ENCODE results near the gene CBX1.

- TF ChIP-seq MAX (IDR thresholded peaks at IDR 0.05), result no peak
- no peak for TF ChIP-seq EZH2 (IDR thresholded peaks at IDR 0.05; ENCODE audit: low read depth, low read length, severe bottlenecking)
- TF ChIP-seq BRCA1 (IDR thresholded peaks at IDR 0.05; ENCODE audit: low read depth, low read length), result no peak
- TF ChIP-seq, protein P1, sequence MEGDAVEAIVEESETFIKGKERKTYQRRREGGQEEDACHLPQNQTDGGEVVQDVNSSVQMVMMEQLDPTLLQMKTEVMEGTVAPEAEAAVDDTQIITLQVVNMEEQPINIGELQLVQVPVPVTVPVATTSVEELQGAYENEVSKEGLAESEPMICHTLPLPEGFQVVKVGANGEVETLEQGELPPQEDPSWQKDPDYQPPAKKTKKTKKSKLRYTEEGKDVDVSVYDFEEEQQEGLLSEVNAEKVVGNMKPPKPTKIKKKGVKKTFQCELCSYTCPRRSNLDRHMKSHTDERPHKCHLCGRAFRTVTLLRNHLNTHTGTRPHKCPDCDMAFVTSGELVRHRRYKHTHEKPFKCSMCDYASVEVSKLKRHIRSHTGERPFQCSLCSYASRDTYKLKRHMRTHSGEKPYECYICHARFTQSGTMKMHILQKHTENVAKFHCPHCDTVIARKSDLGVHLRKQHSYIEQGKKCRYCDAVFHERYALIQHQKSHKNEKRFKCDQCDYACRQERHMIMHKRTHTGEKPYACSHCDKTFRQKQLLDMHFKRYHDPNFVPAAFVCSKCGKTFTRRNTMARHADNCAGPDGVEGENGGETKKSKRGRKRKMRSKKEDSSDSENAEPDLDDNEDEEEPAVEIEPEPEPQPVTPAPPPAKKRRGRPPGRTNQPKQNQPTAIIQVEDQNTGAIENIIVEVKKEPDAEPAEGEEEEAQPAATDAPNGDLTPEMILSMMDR (IDR thresholded peaks at IDR 0.05; ENCODE audit: control extremely low read depth in 1 of 3, insufficient read depth in 1 of 3, low read depth in 1 of 3, low read length in 3 of 3), result no peak
Observed at GRCh38 chr17:48093341-48094045, 7.8 kb downstream of the CBX1 start.
